BLaER1 (cell line): ENCODE results near the gene PDE4A.

ENCODE experiments used
- H3K27ac ChIP-seq: shearing (Covaris generic); formaldehyde crosslinking; 2 replicates; pipeline ENCODE4 v1.8.1; 2022
- H3K27me3 ChIP-seq: shearing (Covaris generic); formaldehyde crosslinking; 2 replicates; pipeline ENCODE4 v1.8.1; 2022
- H3K36me3 ChIP-seq: shearing (Covaris generic); formaldehyde crosslinking; 2 replicates; pipeline ENCODE4 v1.8.1; 2022
- H3K4me1 ChIP-seq: shearing (Covaris generic); formaldehyde crosslinking; 2 replicates; pipeline ENCODE4 v1.8.1; 2022
- H3K4me2 ChIP-seq: shearing (Covaris generic); formaldehyde crosslinking; 2 replicates; pipeline ENCODE4 v1.8.1; 2022
- H3K4me3 ChIP-seq: shearing (Covaris generic); formaldehyde crosslinking; 2 replicates; pipeline ENCODE4 v1.8.1; 2022
- H3K9ac ChIP-seq: shearing (Covaris generic); formaldehyde crosslinking; 2 replicates; pipeline ENCODE4 v1.8.1; 2022
- H3K9me3 ChIP-seq: shearing (Covaris generic); formaldehyde crosslinking; 2 replicates; pipeline ENCODE4 v1.8.1; 2022
- H4K20me1 ChIP-seq: shearing (Covaris generic); formaldehyde crosslinking; 2 replicates; pipeline ENCODE4 v1.8.1; 2022
- Cebpa-rat ChIP-seq: shearing (Covaris generic); IDR thresholded peaks from 2 replicates; pipeline ENCODE4 v1.8.1; 2022

The PDE4A gene

DNA sequence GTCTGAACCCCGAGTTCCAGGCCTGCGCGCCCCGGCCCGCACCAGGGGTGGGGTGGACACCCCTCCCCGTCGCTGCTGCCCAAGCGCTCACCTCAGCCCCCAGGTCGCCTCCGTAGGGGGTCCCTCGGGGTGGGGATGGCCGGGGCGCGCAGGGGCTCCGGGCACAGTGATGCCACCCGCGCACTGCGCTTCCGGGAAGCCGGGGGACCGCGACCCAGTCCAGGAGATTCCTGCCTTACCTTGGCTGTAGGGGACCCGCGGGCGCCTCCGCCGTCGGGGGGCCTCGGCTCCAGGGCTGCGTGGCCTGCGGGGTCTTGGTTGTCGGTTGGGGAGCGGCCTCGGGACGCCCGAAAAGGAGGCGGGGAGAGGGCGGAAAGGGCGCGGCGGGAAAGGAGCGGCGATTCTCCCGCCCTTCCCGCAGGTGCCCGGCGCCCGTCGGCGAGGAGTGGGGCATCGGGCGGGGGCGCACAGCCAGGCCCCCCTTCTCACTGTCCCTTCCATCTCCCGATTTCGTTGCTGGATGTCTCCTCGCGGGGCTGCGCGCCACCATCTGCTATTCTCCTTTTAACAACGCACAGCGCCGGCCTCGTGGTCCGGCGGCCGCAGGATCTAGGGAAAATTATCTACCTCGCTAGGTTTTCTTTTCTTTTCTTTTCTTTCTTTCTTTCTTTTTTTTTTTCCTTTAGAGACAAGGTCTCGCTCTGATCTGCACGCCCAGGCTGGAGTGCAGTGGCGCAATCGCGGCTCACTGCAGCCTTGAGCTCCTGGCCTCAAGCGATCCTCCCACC, 82.9 kb downstream of the PDE4A start, which contains the start of gene KEAP1:
KEAP1 (minus strand) TSS at position 355 of the 788 bp plus-strand sequence. CDS start 3,323 bp downstream, outside the sequence.
- Histone ChIP-seq H3K4me1 (peaks cover 47% of the 10 kb centered on the region), H3K4me3 (peak within 1 kb of the TSS; percentile 88), H3K9me3 (no peaks in the 10 kb centered on the region), H4K20me1 (peaks cover 25% of the 10 kb centered on the region), H3K9ac (peak within 1 kb of the TSS; percentile 99), H3K4me2 (peak within 1 kb of the TSS; percentile 93), H3K27ac (peak within 1 kb of the TSS; percentile 100), H3K27me3 (no peaks in the 10 kb centered on the region), H3K36me3 (peaks cover 22% of the 10 kb centered on the region)
- peak; percentile 68; the same call in 1 of the 2 replicates for TF ChIP-seq Cebpa-rat

GRCh38 chr19:10505583-10506229, 85.4 kb downstream of the PDE4A start:
- H3K4me2 ChIP-seq = no peak overlapping the region
- H3K4me1 ChIP-seq = peaks cover 42% of the 10 kb centered on the region

GRCh38 chr19:10508036-10508435, 87.7 kb downstream of the PDE4A start:
- Histone ChIP-seq H3K9me3 (no peaks in the 10 kb centered on the region), H3K4me3 (no peak overlapping the region), H3K4me1 (peaks cover 52% of the 10 kb centered on the region), H3K27me3 (no peaks in the 10 kb centered on the region), H3K36me3 (no peaks in the 10 kb centered on the region), H3K4me2 (no peak overlapping the region), H4K20me1 (no peaks in the 10 kb centered on the region), H3K27ac (no peak overlapping the region), H3K9ac (no peak overlapping the region)
- no peak for TF ChIP-seq Cebpa-rat

More at GRCh38 chr19:10505583-10506229, 85.4 kb downstream of the PDE4A start:
- no peak overlapping the region for H3K27ac ChIP-seq
- H3K36me3 ChIP-seq = no peaks in the 10 kb centered on the region
- H3K27me3 ChIP-seq = no peaks in the 10 kb centered on the region
- no peaks in the 10 kb centered on the region; the same call in 1 of the 2 replicates for H4K20me1 ChIP-seq
- TF ChIP-seq Cebpa-rat = no peak
- no peak overlapping the region for H3K4me3 ChIP-seq
- no peak overlapping the region for H3K9ac ChIP-seq
- no peaks in the 10 kb centered on the region for H3K9me3 ChIP-seq

- H3K36me3 ChIP-seq = peaks cover 3% of the 10 kb centered on the region
- no peak overlapping the region for H3K4me3 ChIP-seq
- peaks cover 51% of the 10 kb centered on the region for H3K4me1 ChIP-seq
- no peaks in the 10 kb centered on the region for H3K27me3 ChIP-seq
- no peaks in the 10 kb centered on the region for H4K20me1 ChIP-seq
- H3K9ac ChIP-seq = no peak overlapping the region
- H3K4me2 ChIP-seq = no peak overlapping the region
- no peak for TF ChIP-seq Cebpa-rat
- no peak overlapping the region for H3K27ac ChIP-seq
- no peaks in the 10 kb centered on the region for H3K9me3 ChIP-seq
Observed at GRCh38 chr19:10508707-10509106, 88.4 kb downstream of the PDE4A start.

- no peaks in the 10 kb centered on the region for H3K27me3 ChIP-seq
- peaks cover 13% of the 10 kb centered on the region for H3K36me3 ChIP-seq
- 0 out of 2 replicates have a peak overlapping the region, but pooled peaks have one; percentile 3 for H3K9ac ChIP-seq
- no peaks in the 10 kb centered on the region for H3K9me3 ChIP-seq
- H3K4me2 ChIP-seq = peak overlapping the region; percentile 65
- no peak for TF ChIP-seq Cebpa-rat
- no peaks in the 10 kb centered on the region for H4K20me1 ChIP-seq
- 0 out of 2 replicates have a peak overlapping the region, but pooled peaks have one; percentile 16 for H3K27ac ChIP-seq
- no peak overlapping the region for H3K4me3 ChIP-seq
- peaks cover 57% of the 10 kb centered on the region for H3K4me1 ChIP-seq
Observed at GRCh38 chr19:10510301-10510802, 90.0 kb downstream of the PDE4A start.

- H3K9me3 ChIP-seq = no peaks in the 10 kb centered on the region
- no peak overlapping the region for H3K4me3 ChIP-seq
- peaks cover 86% of the 10 kb centered on the region for H3K4me1 ChIP-seq
- no peak overlapping the region for H3K27ac ChIP-seq
- peaks cover 13% of the 10 kb centered on the region for H3K36me3 ChIP-seq
- no peak overlapping the region for H3K4me2 ChIP-seq
- no peaks in the 10 kb centered on the region for H3K27me3 ChIP-seq
- no peaks in the 10 kb centered on the region for H4K20me1 ChIP-seq
- H3K9ac ChIP-seq = no peak overlapping the region
- TF ChIP-seq Cebpa-rat = no peak
Observed at GRCh38 chr19:10513223-10513622, 92.9 kb downstream of the PDE4A start.

GRCh38 chr19:10514211-10515145, 94.1 kb downstream of the PDE4A start:
- Histone ChIP-seq H3K9me3 (no peaks in the 10 kb centered on the region), H3K9ac (no peak overlapping the region), H4K20me1 (no peaks in the 10 kb centered on the region), H3K27me3 (no peaks in the 10 kb centered on the region), H3K4me1 (peaks cover 91% of the 10 kb centered on the region), H3K4me3 (no peak overlapping the region), H3K36me3 (peaks cover 13% of the 10 kb centered on the region), H3K27ac (no peak overlapping the region), H3K4me2 (peak overlapping the region; percentile 100)
- TF ChIP-seq Cebpa-rat = no peak

- peaks cover 84% of the 10 kb centered on the region for H3K4me1 ChIP-seq
- H3K27me3 ChIP-seq = no peaks in the 10 kb centered on the region
- H3K4me2 ChIP-seq = peak overlapping the region; percentile 100
- H3K4me3 ChIP-seq = peak overlapping the region; percentile 73; the same call in 1 of the 2 replicates
- H4K20me1 ChIP-seq = no peaks in the 10 kb centered on the region
- H3K9me3 ChIP-seq = no peaks in the 10 kb centered on the region
- no peak for TF ChIP-seq Cebpa-rat
- H3K27ac ChIP-seq = no peak overlapping the region
- peak overlapping the region; percentile 81; the same call in 1 of the 2 replicates for H3K9ac ChIP-seq
- H3K36me3 ChIP-seq = peaks cover 13% of the 10 kb centered on the region
Observed at GRCh38 chr19:10516064-10516385, 95.7 kb downstream of the PDE4A start.

GRCh38 chr19:10516671-10517286, 96.4 kb downstream of the PDE4A start:
- Histone ChIP-seq H3K27me3 (no peaks in the 10 kb centered on the region), H3K9ac (peak overlapping the region; percentile 81)

More at GRCh38 chr19:10516671-10517286, 96.4 kb downstream of the PDE4A start:
- Histone ChIP-seq H3K4me1 (peaks cover 79% of the 10 kb centered on the region), H3K4me2 (peak overlapping the region; percentile 100), H3K27ac (peak overlapping the region; percentile 68), H4K20me1 (no peaks in the 10 kb centered on the region), H3K4me3 (peak overlapping the region; percentile 73), H3K9me3 (no peaks in the 10 kb centered on the region), H3K36me3 (peaks cover 13% of the 10 kb centered on the region)
- TF ChIP-seq Cebpa-rat = no peak
